H1 (cell line): ENCODE results near the gene RGN. TPM values are rescaled to one million over a fixed set of nuclear protein-coding genes. Genes with fewer than 3 reads are reported as not detected.

Experiments used
- CTCF ChIA-PET: fragments of 300-600 bp; sonication (Branson Sonifier 250); formaldehyde crosslinking; loops from one replicate; lab custom pipeline; 2021; ENCODE audit not compliant: partially characterized antibody; lab: Charles Lee
- POLR2A ChIA-PET: fragments of 300-600 bp; sonication (Branson Sonifier 250); formaldehyde crosslinking; loops from one replicate; lab custom pipeline; 2021; ENCODE audit warnings: inconsistent platforms; ENCODE audit not compliant: partially characterized antibody; lab: Charles Lee
- DNase-seq, 2 experiments: peaks; one replicate each; pipeline versions ENCODE4 v3.0.0 to v3.0.0-alpha.2; 2010 to 2022; ENCODE audit warnings: low spot score in 2 of 2, low read depth in 1 of 2, mixed read lengths in 1 of 2
- FAIRE-seq: peaks from 2 replicates; lab custom pipeline; 2011; peaks lifted over from hg19 to GRCh38; lab: Jason Lieb, UNC
- H2AFZ ChIP-seq: 2 replicates; pipeline ENCODE4 v1.8.1; 2012; ENCODE audit warnings: low read length, inconsistent platforms
- H2AK5ac ChIP-seq: 2 replicates; pipeline ENCODE4 v1.6.1; 2013; ENCODE audit warnings: low read depth, low read length
- H2BK120ac ChIP-seq: replicated peaks from 2 replicates; pipeline ENCODE3; 2013; ENCODE audit warnings: low read depth, low read length, inconsistent platforms
- H2BK12ac ChIP-seq: 2 replicates; pipeline ENCODE4 v1.6.1; 2013; ENCODE audit warnings: low read depth, low read length
- H2BK15ac ChIP-seq: 2 replicates; pipeline ENCODE4 v1.6.1; 2013; ENCODE audit warnings: low read length
- H2BK20ac ChIP-seq: 2 replicates; pipeline ENCODE4 v1.6.1; 2013; ENCODE audit warnings: low read length
- H2BK5ac ChIP-seq: 2 replicates; pipeline ENCODE4 v1.6.1; 2013; ENCODE audit warnings: low read depth, low read length
- H3K14ac ChIP-seq: 2 replicates; pipeline ENCODE4 v1.6.1; 2013; ENCODE audit warnings: inconsistent platforms; ENCODE audit not compliant: insufficient read length
- H3K18ac ChIP-seq: 2 replicates; pipeline ENCODE4 v1.6.1; 2013; ENCODE audit warnings: low read length; ENCODE audit errors: extremely low read depth
- H3K23ac ChIP-seq: 2 replicates; pipeline ENCODE4 v1.6.1; 2013; ENCODE audit warnings: inconsistent platforms; ENCODE audit not compliant: insufficient read length
- H3K23me2 ChIP-seq: 2 replicates; pipeline ENCODE4 v1.6.1; 2013; ENCODE audit warnings: low read depth, low read length
- H3K27ac ChIP-seq: 2 replicates; pipeline ENCODE4 v1.6.1; 2011; ENCODE audit warnings: low read depth, low read length, inconsistent platforms
- H3K27me3 ChIP-seq, 4 experiments: replicated peaks in 1 of 4; 1 replicate in 1 of 4; 2 replicates in 3 of 4; pipeline versions ENCODE4 v1.6.1 to v1.8.1; 2011 to 2013; ENCODE audit warnings: low read length in 3 of 4, mild to moderate bottlenecking in 3 of 4, inconsistent platforms in 2 of 4, mixed read lengths in 2 of 4, moderate library complexity in 1 of 4; ENCODE audit not compliant: control insufficient read depth in 3 of 4, insufficient read depth in 3 of 4; ENCODE audit errors: extremely low read depth in 1 of 4
- H3K36me3 ChIP-seq, 4 experiments: 2 replicates each; pipeline versions ENCODE4 v1.6.1 to v1.8.1; 2011 to 2013; ENCODE audit warnings: mild to moderate bottlenecking in 4 of 4, low read length in 3 of 4, moderate library complexity in 2 of 4, control low read depth in 1 of 4, inconsistent platforms in 1 of 4; ENCODE audit not compliant: insufficient read depth in 4 of 4, control insufficient read depth in 2 of 4
- H3K4ac ChIP-seq: replicated peaks from 2 replicates; pipeline ENCODE3; 2013; ENCODE audit warnings: low read length, low read depth, mixed read lengths, inconsistent platforms; ENCODE audit not compliant: insufficient read length
- H3K4me1 ChIP-seq, 4 experiments: replicated peaks in 1 of 4; 1 replicate in 1 of 4; 2 replicates in 3 of 4; pipeline versions ENCODE4 v1.6.1 to v1.8.1; 2011 to 2013; ENCODE audit warnings: low read length in 3 of 4, inconsistent platforms in 2 of 4, mixed read lengths in 1 of 4; ENCODE audit not compliant: insufficient read depth in 4 of 4, control insufficient read depth in 3 of 4
- H3K4me2 ChIP-seq, 2 experiments: 2 replicates each; pipeline versions ENCODE4 v1.6.1 to v1.8.1; 2011 to 2013; ENCODE audit warnings: low read depth in 2 of 2, low read length in 2 of 2, control low read depth in 1 of 2, inconsistent platforms in 1 of 2, mild to moderate bottlenecking in 1 of 2; ENCODE audit not compliant: insufficient read depth in 1 of 2
- H3K4me3 ChIP-seq, 4 experiments: fragments of 200-600, 300-600 bp in 1 of 4; sonication (generic), shearing (Covaris generic), sonication (Bioruptor Twin) in 1 of 4; 2 replicates each; pipeline versions ENCODE4 v1.5.1 to v1.8.1; 2011 to 2016; ENCODE audit warnings: low read length in 4 of 4, low read depth in 3 of 4, control low read depth in 2 of 4, inconsistent platforms in 2 of 4, mild to moderate bottlenecking in 2 of 4, mixed read lengths in 1 of 4, moderate library complexity in 1 of 4; ENCODE audit not compliant: insufficient read depth in 2 of 4; ENCODE audit errors: extremely low read depth in 1 of 4
- H3K56ac ChIP-seq: replicated peaks from 2 replicates; pipeline ENCODE3; 2013; ENCODE audit warnings: low read depth, mild to moderate bottlenecking, mixed read lengths, low read length, inconsistent platforms; ENCODE audit not compliant: insufficient read length
- H3K79me1 ChIP-seq: 2 replicates; pipeline ENCODE4 v1.6.1; 2013; ENCODE audit warnings: low read depth, low read length, control low read depth
- H3K79me2 ChIP-seq, 2 experiments: 2 replicates each; pipeline versions ENCODE4 v1.6.1 to v1.8.1; 2012 to 2013; ENCODE audit warnings: low read length in 2 of 2, mild to moderate bottlenecking in 2 of 2, inconsistent platforms in 1 of 2; ENCODE audit not compliant: insufficient read depth in 2 of 2, control insufficient read depth in 1 of 2
- H3K9ac ChIP-seq, 4 experiments: replicated peaks in 1 of 4; 1 replicate in 1 of 4; 2 replicates in 3 of 4; pipeline versions ENCODE4 v1.6.1 to v1.8.1; 2011 to 2013; ENCODE audit warnings: low read depth in 3 of 4, low read length in 3 of 4, control low read depth in 2 of 4, mild to moderate bottlenecking in 2 of 4, moderate library complexity in 2 of 4, inconsistent platforms in 1 of 4; ENCODE audit errors: extremely low read depth in 1 of 4
- H3K9me3 ChIP-seq, 2 experiments: 2 replicates each; pipeline versions ENCODE4 v1.6.1 to v1.8.1; 2012 to 2013; ENCODE audit warnings: mild to moderate bottlenecking in 2 of 2, moderate library complexity in 2 of 2, control low read depth in 1 of 2, inconsistent platforms in 1 of 2, low read depth in 1 of 2, low read length in 1 of 2, mixed read lengths in 1 of 2; ENCODE audit not compliant: insufficient read depth in 2 of 2
- H4K20me1 ChIP-seq, 2 experiments: replicated peaks in 1 of 2; 2 replicates each; pipeline versions ENCODE3 to v1.8.1; 2011 to 2013; ENCODE audit warnings: inconsistent platforms in 2 of 2, low read length in 2 of 2, mild to moderate bottlenecking in 1 of 2; ENCODE audit not compliant: insufficient read depth in 2 of 2, control insufficient read depth in 1 of 2
- H4K5ac ChIP-seq: 2 replicates; pipeline ENCODE4 v1.6.1; 2013; ENCODE audit warnings: low read length, low read depth, mixed read lengths, inconsistent platforms; ENCODE audit not compliant: insufficient read length
- H4K8ac ChIP-seq: 2 replicates; pipeline ENCODE4 v1.8.0; 2013; ENCODE audit warnings: mild to moderate bottlenecking, moderate library complexity, low read length, inconsistent platforms; ENCODE audit not compliant: insufficient read depth; ENCODE audit errors: extremely low read depth
- H4K91ac ChIP-seq: replicated peaks from 2 replicates; pipeline ENCODE3; 2013; ENCODE audit warnings: low read length, mixed read lengths, inconsistent platforms; ENCODE audit not compliant: insufficient read length
- GABPA ChIP-seq: IDR thresholded peaks from 2 replicates; pipeline ENCODE4 v1.6.1; 2011; ENCODE audit warnings: mild to moderate bottlenecking, low read length, moderate library complexity, borderline replicate concordance; ENCODE audit not compliant: insufficient read depth
- RBBP5 ChIP-seq: IDR thresholded peaks from 2 replicates; pipeline ENCODE4 v1.7.1; 2012; ENCODE audit warnings: low read depth, mild to moderate bottlenecking, inconsistent platforms, low read length, moderate library complexity, borderline replicate concordance
- RFX5 ChIP-seq: IDR thresholded peaks from 2 replicates; pipeline ENCODE4 v1.6.1; 2011; ENCODE audit warnings: low read depth, low read length, improper control_type of control experiment, borderline replicate concordance
- SIRT6 ChIP-seq: IDR thresholded peaks from one replicate; pipeline ENCODE4 v1.7.1; 2012; ENCODE audit warnings: low read length, inconsistent platforms
- SIX5 ChIP-seq: IDR thresholded peaks from 2 replicates; pipeline ENCODE4 v1.6.1; 2011; ENCODE audit warnings: mild to moderate bottlenecking, low read depth, low read length
- WGBS, 2 experiments: shearing (Covaris generic) in 1 of 2; methylation state at CpG; one replicate each; pipeline versions ENCODE4 v1.1.6 to v1.1.7; 2013 to 2015; ENCODE audit warnings: low lambda C conversion rate in 2 of 2, mixed read lengths in 2 of 2, inconsistent platforms in 1 of 2, low coverage in 1 of 2, missing lambda C conversion rate in 1 of 2; ENCODE audit not compliant: insufficient replicate concordance in 2 of 2, insufficient coverage in 1 of 2, insufficient read length in 1 of 2; ENCODE audit errors: extremely low coverage in 1 of 2, missing lambda C conversion rate in 1 of 2; 5-methylcytosine and 5-hydroxymethylcytosine counted together
- polyA plus RNA-seq, 7 experiments: library from polyadenylated mRNA; depleted of rRNA in 3 of 7; stranded (reverse) in 5 of 7; unstranded in 2 of 7; fragments of >200 nt in 5 of 7; fragments of 200-250 nt in 2 of 7; gene quantifications; 1 replicate in 5 of 7; 2 replicates in 1 of 7; 4 replicates in 1 of 7; pipeline versions ENCODE4 v1.2.1 to v1.2.3, GENCODE V29; 2011 to 2013; ENCODE audit warnings: missing spikeins in 2 of 7, mixed read lengths in 2 of 7
- total RNA-seq: library from RNA; stranded (reverse); fragmentation: NEBNext Ultra II Directional; extraction: Animal tissue kit (Norgen Biotek cat#: 25700); gene quantifications from 2 replicates; pipeline ENCODE4 v1.2.1, GENCODE V29; 2021
- TF ChIP-seq, protein P1 (sequence below): IDR thresholded peaks from 2 replicates; pipeline ENCODE4 v1.6.1; 2012; ENCODE audit warnings: low read length, inconsistent platforms
- TF ChIP-seq, protein P2 (sequence below), 3 experiments: IDR thresholded peaks; 1 replicate in 2 of 3; 2 replicates in 1 of 3; pipeline versions ENCODE4 v1.5.1 to v1.6.1; 2011; ENCODE audit warnings: low read length in 3 of 3, mild to moderate bottlenecking in 3 of 3, inconsistent platforms in 2 of 3, low read depth in 1 of 3, moderate library complexity in 1 of 3; ENCODE audit not compliant: insufficient read depth in 1 of 3; ENCODE audit errors: control extremely low read depth in 1 of 3
- TF ChIP-seq, protein P3 (sequence below): IDR thresholded peaks from 2 replicates; pipeline ENCODE4 v1.6.1; 2011; ENCODE audit warnings: low read length, improper control_type of control experiment

RGN gene
- total and polyA plus RNA-seq, 2 of the 8 experiments (the other 6 are each of a cell fraction or from before 2014, with no cell fraction given) = 0.32 to 3.1 TPM

DNA sequence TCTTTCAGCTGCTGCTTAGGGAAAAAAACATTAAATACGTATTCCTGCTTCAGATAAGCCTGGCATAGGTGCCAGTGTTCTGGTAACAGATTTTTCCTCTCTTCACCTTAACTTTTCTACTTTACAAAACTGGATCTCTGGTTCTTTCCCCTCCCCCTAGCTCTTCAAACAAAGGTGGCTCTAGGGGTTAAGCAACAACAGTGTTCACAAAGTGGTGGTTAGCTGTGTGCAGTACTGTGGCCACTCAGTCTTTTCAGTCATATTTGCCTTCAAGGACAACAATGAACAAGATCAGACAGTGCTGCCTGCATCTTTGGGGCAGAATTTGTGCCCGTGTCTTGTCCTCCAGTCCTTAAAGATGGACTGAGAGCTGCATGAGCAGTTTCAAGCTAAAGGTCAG lies 15.1 kb upstream of the RGN start:
- Histone ChIP-seq H3K79me1 (no peaks in the 10 kb centered on the region), H3K18ac (no peak overlapping the region), H3K23me2 (no peaks in the 10 kb centered on the region), H3K4me2 (no peak overlapping the region), H3K79me2 (no peaks in the 10 kb centered on the region), H3K4me1 (no peaks in the 10 kb centered on the region), H3K56ac (no peak overlapping the region), H2BK20ac (no peak overlapping the region), H4K91ac (no peak overlapping the region), H3K14ac (no peak overlapping the region), H3K36me3 (no peaks in the 10 kb centered on the region), H4K5ac (no peak overlapping the region), H3K9ac (no peak overlapping the region), H4K8ac (no peak overlapping the region; the same call in 1 of the 2 replicates), H2BK15ac (no peak overlapping the region), H3K4ac (no peak overlapping the region), H2AFZ (no peak overlapping the region), H2BK120ac (no peak overlapping the region), H3K27me3 (no peaks in the 10 kb centered on the region), H3K27ac (no peak overlapping the region), H3K23ac (no peak overlapping the region), H2AK5ac (no peak overlapping the region), H3K9me3 (no peaks in the 10 kb centered on the region), H4K20me1 (no peaks in the 10 kb centered on the region), H2BK5ac (no peak overlapping the region), H2BK12ac (no peak overlapping the region), H3K4me3 (no peak overlapping the region)
- WGBS, 2 experiments = 81% methylated on average over 2 of the region's 2 CpGs; no CpG with 5 or more reads in 1 of the 2 experiments
- CTCF ChIA-PET = no interaction called here
- DNase-seq = no peak
- POLR2A ChIA-PET = no interaction called here
- no peak for FAIRE-seq
- TF ChIP-seq RBBP5 (no peak), SIX5 (no peak), SIRT6 (no peak), RFX5 (no peak), GABPA (no peak)
- TF ChIP-seq, protein P1, sequence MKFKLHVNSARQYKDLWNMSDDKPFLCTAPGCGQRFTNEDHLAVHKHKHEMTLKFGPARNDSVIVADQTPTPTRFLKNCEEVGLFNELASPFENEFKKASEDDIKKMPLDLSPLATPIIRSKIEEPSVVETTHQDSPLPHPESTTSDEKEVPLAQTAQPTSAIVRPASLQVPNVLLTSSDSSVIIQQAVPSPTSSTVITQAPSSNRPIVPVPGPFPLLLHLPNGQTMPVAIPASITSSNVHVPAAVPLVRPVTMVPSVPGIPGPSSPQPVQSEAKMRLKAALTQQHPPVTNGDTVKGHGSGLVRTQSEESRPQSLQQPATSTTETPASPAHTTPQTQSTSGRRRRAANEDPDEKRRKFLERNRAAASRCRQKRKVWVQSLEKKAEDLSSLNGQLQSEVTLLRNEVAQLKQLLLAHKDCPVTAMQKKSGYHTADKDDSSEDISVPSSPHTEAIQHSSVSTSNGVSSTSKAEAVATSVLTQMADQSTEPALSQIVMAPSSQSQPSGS = no peak
- TF ChIP-seq, protein P2, sequence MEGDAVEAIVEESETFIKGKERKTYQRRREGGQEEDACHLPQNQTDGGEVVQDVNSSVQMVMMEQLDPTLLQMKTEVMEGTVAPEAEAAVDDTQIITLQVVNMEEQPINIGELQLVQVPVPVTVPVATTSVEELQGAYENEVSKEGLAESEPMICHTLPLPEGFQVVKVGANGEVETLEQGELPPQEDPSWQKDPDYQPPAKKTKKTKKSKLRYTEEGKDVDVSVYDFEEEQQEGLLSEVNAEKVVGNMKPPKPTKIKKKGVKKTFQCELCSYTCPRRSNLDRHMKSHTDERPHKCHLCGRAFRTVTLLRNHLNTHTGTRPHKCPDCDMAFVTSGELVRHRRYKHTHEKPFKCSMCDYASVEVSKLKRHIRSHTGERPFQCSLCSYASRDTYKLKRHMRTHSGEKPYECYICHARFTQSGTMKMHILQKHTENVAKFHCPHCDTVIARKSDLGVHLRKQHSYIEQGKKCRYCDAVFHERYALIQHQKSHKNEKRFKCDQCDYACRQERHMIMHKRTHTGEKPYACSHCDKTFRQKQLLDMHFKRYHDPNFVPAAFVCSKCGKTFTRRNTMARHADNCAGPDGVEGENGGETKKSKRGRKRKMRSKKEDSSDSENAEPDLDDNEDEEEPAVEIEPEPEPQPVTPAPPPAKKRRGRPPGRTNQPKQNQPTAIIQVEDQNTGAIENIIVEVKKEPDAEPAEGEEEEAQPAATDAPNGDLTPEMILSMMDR (IDR thresholded peaks at IDR 0.05; ENCODE audit: control extremely low read depth in 1 of 3, insufficient read depth in 1 of 3, low read depth in 1 of 3, low read length in 3 of 3) = no peak
- TF ChIP-seq, protein P3, sequence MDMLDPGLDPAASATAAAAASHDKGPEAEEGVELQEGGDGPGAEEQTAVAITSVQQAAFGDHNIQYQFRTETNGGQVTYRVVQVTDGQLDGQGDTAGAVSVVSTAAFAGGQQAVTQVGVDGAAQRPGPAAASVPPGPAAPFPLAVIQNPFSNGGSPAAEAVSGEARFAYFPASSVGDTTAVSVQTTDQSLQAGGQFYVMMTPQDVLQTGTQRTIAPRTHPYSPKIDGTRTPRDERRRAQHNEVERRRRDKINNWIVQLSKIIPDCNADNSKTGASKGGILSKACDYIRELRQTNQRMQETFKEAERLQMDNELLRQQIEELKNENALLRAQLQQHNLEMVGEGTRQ = no peak
